Measurements from ENCODE around the gene REEP6. TPM values are rescaled to one million over a fixed set of nuclear protein-coding genes. Genes with fewer than 3 reads are reported as not detected.

Gene REEP6
- total RNA-seq, 1 experiment from 2014 or later: 10.5 TPM

DNA sequence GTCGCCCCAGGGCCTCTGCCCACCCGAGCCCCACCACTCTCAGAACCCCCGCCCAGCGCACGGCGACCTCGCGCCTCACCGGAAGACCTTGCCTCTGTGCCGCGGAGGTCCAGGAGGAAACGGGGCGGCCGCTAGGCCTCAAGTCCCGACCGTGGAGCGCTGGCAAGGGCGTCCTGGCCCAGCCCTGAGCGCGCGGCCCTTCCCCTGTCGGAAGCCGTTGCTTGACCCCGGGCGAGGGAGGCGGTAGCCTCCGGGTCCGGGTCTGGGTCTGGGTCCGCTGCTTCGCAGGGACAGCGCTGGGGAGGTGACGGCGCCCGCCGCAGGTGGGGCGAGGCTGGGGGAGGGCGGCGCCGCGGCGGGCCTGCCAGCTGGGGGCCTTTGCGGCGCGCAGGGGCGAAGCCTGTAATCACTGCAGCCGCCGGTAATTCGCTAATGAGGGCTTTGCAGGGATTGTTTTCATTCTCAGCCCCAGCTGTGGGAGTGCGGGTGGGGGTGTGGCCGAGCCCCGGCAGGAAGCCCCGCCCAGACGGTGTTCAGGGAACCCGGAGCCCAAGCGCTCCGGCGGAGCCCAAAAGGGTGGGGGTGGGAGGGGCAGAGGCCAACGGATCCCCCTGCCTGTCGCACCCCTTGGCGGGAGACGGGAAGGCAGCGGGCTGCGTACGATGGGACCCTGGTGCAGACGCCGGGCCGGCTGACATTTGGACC, 20.5 kb upstream of the REEP6 start:
- no peaks in the 10 kb centered on the region for H3K9me3 Mint-ChIP-seq
- H3K27ac Mint-ChIP-seq: no peak overlapping the region

More for the DNA sequence above, 20.5 kb upstream of the REEP6 start:
- Histone ChIP-seq H2AK5ac (ENCODE audit: insufficient read length, low read length) (no peak overlapping the region), H3K79me1 (ENCODE audit: insufficient read depth, low read depth, low read length, poor library complexity, severe bottlenecking) (no peaks in the 10 kb centered on the region), H4K8ac (replicated peaks; ENCODE audit: insufficient read length, low read depth, low read length) (no peak overlapping the region), H3K9ac (ENCODE audit: extremely low read depth, insufficient read length, low read length) (no peak overlapping the region), H2BK12ac (ENCODE audit: insufficient read length, low read depth, low read length) (no peak overlapping the region), H3K23ac (ENCODE audit: insufficient read length, low read depth, low read length) (no peak overlapping the region), H3K27ac (ENCODE audit: insufficient read length, low read depth, low read length) (no peak overlapping the region), H2BK120ac (ENCODE audit: low read depth, low read length, poor library complexity, severe bottlenecking) (no peak overlapping the region), H3K4ac (ENCODE audit: low read depth, low read length) (no peak overlapping the region), H2BK20ac (ENCODE audit: low read depth, low read length, poor library complexity, severe bottlenecking) (no peak overlapping the region), H3K23me2 (ENCODE audit: insufficient read length, low read depth, low read length, poor library complexity, severe bottlenecking) (peaks cover 9% of the 10 kb centered on the region), H3K4me2 (ENCODE audit: insufficient read depth, insufficient read length, low read length) (peak overlapping the region; percentile 11), H3K4me1 (ENCODE audit: insufficient read depth, low read length) (no peaks in the 10 kb centered on the region), H4K20me1 (ENCODE audit: control insufficient read depth, insufficient read depth, insufficient read length) (peaks cover 3% of the 10 kb centered on the region), H2BK15ac (ENCODE audit: low read depth, low read length) (no peak overlapping the region), H2AFZ (ENCODE audit: low read length) (no peak overlapping the region), H3K56ac (ENCODE audit: insufficient read length, low read depth, low read length) (no peak overlapping the region), H4K91ac (ENCODE audit: insufficient read length, low read depth, low read length) (no peak overlapping the region), H3K79me2 (ENCODE audit: insufficient read depth, low read length) (no peaks in the 10 kb centered on the region), H4K5ac (ENCODE audit: insufficient read length, low read depth, low read length) (no peak overlapping the region), H3K18ac (ENCODE audit: insufficient read length, low read depth, low read length) (no peak overlapping the region), H3K14ac (ENCODE audit: insufficient read depth, low read length) (no peak overlapping the region), H3K9me3 (ENCODE audit: control insufficient read depth, low read depth, low read length) (no peaks in the 10 kb centered on the region), H2BK5ac (ENCODE audit: insufficient read length, low read length) (no peak overlapping the region), H3K27me3 (ENCODE audit: insufficient read depth, low read length) (peaks cover 49% of the 10 kb centered on the region), H3T11ph (ENCODE audit: low read length) (no peak overlapping the region)
- Mint-ChIP-seq H3K4me3 (peak overlapping the region; percentile 14 to 75; a peak in 4 of 5 replicates), H3K36me3 (ENCODE audit: insufficient read depth in 1 of 3, low read depth in 3 of 3) (no peaks in the 10 kb centered on the region), H3K27me3 (ENCODE audit: low read depth) (peaks cover 67% of the 10 kb centered on the region), H3K4me1 (peaks cover 2 to 9% of the 10 kb centered on the region in 2 experiments; a peak in 3 of 4 replicates)
- DNase-seq: peak; percentile 79
- no peak for TF ChIP-seq CTCF (conservative IDR thresholded peaks at IDR 0.05)
- no CpG with 5 or more reads among the region's 67 CpGs for WGBS (ENCODE audit: extremely low coverage, insufficient read length, low lambda C conversion rate)
